ENCODE data around the gene DAPK2.

DAPK2 gene

GRCh38 chr15:63996794-63997357, 49.4 kb downstream of the DAPK2 start:
- H3K9me3 ChIP-seq (ENCODE audit: low read length) = no peaks in the 10 kb centered on the region
- H3K4me1 ChIP-seq (ENCODE audit: insufficient read depth, low read length) = no peaks in the 10 kb centered on the region

DNA sequence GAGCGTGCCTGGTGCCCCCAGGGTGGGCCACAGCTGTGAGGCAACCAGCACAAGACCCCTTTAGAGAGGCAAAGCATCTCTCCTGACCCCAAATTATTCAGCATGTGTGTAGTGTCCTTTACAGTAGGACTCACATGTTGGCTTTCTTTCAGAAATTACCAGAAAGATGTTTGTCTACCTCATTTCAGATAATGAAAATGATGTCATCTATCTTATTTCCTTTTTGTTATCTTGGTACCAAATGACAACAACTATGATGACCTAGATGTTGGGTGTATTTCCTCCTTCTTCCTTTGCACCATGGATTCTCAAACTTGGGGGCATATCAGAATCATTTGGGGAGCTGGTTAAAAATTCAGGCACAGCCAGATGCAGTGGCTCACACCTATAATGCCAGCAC, 50.5 kb downstream of the DAPK2 start:
- H3K9me3 ChIP-seq (ENCODE audit: low read length) = no peaks in the 10 kb centered on the region
- no peaks in the 10 kb centered on the region for H3K27me3 ChIP-seq (ENCODE audit: insufficient read depth, low read length)
- H3K36me3 ChIP-seq (ENCODE audit: insufficient read depth, low read length) = no peaks in the 10 kb centered on the region
- no peaks in the 10 kb centered on the region for H3K4me1 ChIP-seq (ENCODE audit: insufficient read depth, low read length)
- H2AFZ ChIP-seq (ENCODE audit: low read depth, low read length) = no peak overlapping the region
- H3K4me3 ChIP-seq (ENCODE audit: low read length) = no peak overlapping the region

More at GRCh38 chr15:63996794-63997357, 49.4 kb downstream of the DAPK2 start:
- no peak overlapping the region for H3K4me3 ChIP-seq (ENCODE audit: low read length)
- H2AFZ ChIP-seq (ENCODE audit: low read depth, low read length) = no peak overlapping the region
- H3K36me3 ChIP-seq (ENCODE audit: insufficient read depth, low read length) = no peaks in the 10 kb centered on the region
- no peaks in the 10 kb centered on the region for H3K27me3 ChIP-seq (ENCODE audit: insufficient read depth, low read length)

GRCh38 chr15:63994073-63994600, 52.1 kb downstream of the DAPK2 start:
- H3K9me3 ChIP-seq (ENCODE audit: low read length) = no peaks in the 10 kb centered on the region
- H2AFZ ChIP-seq (ENCODE audit: low read depth, low read length) = no peak overlapping the region
- H3K4me1 ChIP-seq (ENCODE audit: insufficient read depth, low read length) = no peaks in the 10 kb centered on the region
- H3K27me3 ChIP-seq (ENCODE audit: insufficient read depth, low read length) = no peaks in the 10 kb centered on the region
- no peaks in the 10 kb centered on the region for H3K36me3 ChIP-seq (ENCODE audit: insufficient read depth, low read length)
- no peak overlapping the region for H3K4me3 ChIP-seq (ENCODE audit: low read length)

DNA sequence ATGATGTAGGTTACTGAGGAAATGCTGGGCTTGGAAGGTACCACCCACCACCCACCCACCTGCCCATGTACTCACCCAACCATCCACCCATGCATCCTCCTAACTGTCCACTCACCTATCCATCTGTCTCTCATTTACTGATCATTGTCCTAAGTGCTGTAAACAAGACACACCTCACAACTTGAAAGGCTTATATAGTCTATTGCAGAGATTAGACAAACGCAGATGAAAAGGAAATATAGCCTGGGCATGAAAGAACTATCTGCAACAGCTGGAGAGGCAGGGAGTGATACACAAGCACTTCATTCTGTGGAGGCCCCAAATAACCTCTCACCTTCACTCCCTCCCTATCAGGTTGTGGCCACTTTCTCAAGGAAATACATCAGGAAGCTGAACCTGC, 54.0 kb downstream of the DAPK2 start:
- no peak overlapping the region for H2AFZ ChIP-seq (ENCODE audit: low read depth, low read length)
- H3K27me3 ChIP-seq (ENCODE audit: insufficient read depth, low read length) = no peaks in the 10 kb centered on the region
- H3K36me3 ChIP-seq (ENCODE audit: insufficient read depth, low read length) = no peaks in the 10 kb centered on the region
- no peaks in the 10 kb centered on the region for H3K4me1 ChIP-seq (ENCODE audit: insufficient read depth, low read length)
- no peaks in the 10 kb centered on the region for H3K9me3 ChIP-seq (ENCODE audit: low read length)
- H3K4me3 ChIP-seq (ENCODE audit: low read length) = no peak overlapping the region

- H3K9me3 ChIP-seq (ENCODE audit: low read length) = no peaks in the 10 kb centered on the region
- H2AFZ ChIP-seq (ENCODE audit: low read depth, low read length) = no peak overlapping the region
- H3K4me1 ChIP-seq (ENCODE audit: insufficient read depth, low read length) = no peaks in the 10 kb centered on the region
- H3K27me3 ChIP-seq (ENCODE audit: insufficient read depth, low read length) = no peaks in the 10 kb centered on the region
- H3K36me3 ChIP-seq (ENCODE audit: insufficient read depth, low read length) = no peaks in the 10 kb centered on the region
- H3K4me3 ChIP-seq (ENCODE audit: low read length) = no peak overlapping the region
Observed at GRCh38 chr15:63991706-63992105, 54.6 kb downstream of the DAPK2 start.

DNA sequence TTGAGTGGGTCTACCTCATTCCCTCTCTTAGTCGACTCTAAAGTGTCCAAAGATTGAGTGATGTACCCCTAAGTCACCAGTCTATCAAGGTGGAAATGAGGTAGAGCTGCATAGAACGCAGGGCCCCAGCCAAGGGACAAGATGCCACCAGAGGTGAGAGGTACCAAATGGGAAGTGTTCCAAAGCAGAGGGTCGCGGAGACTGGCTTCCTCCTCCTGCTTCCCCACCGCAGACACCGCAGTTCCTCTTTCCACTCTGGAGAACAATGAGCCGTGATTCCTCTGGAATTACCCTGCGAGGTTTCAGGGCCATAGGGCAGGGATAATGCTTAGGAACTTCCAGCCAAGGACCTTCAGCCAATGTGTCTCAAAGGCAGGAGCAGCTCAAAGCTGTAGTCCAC, 55.8 kb downstream of the DAPK2 start:
- no peaks in the 10 kb centered on the region for H3K27me3 ChIP-seq (ENCODE audit: insufficient read depth, low read length)
- no peak overlapping the region for H3K4me3 ChIP-seq (ENCODE audit: low read length)
- no peaks in the 10 kb centered on the region for H3K4me1 ChIP-seq (ENCODE audit: insufficient read depth, low read length)
- no peaks in the 10 kb centered on the region for H3K9me3 ChIP-seq (ENCODE audit: low read length)
- H2AFZ ChIP-seq (ENCODE audit: low read depth, low read length) = no peak overlapping the region
- no peaks in the 10 kb centered on the region for H3K36me3 ChIP-seq (ENCODE audit: insufficient read depth, low read length)

GRCh38 chr15:63987796-63988378, 58.4 kb downstream of the DAPK2 start:
- no peak overlapping the region for H3K4me3 ChIP-seq (ENCODE audit: low read length)
- H3K36me3 ChIP-seq (ENCODE audit: insufficient read depth, low read length) = no peaks in the 10 kb centered on the region
- no peak overlapping the region for H2AFZ ChIP-seq (ENCODE audit: low read depth, low read length)
- no peaks in the 10 kb centered on the region for H3K9me3 ChIP-seq (ENCODE audit: low read length)
- H3K27me3 ChIP-seq (ENCODE audit: insufficient read depth, low read length) = no peaks in the 10 kb centered on the region
- H3K4me1 ChIP-seq (ENCODE audit: insufficient read depth, low read length) = peaks cover 6% of the 10 kb centered on the region

DNA sequence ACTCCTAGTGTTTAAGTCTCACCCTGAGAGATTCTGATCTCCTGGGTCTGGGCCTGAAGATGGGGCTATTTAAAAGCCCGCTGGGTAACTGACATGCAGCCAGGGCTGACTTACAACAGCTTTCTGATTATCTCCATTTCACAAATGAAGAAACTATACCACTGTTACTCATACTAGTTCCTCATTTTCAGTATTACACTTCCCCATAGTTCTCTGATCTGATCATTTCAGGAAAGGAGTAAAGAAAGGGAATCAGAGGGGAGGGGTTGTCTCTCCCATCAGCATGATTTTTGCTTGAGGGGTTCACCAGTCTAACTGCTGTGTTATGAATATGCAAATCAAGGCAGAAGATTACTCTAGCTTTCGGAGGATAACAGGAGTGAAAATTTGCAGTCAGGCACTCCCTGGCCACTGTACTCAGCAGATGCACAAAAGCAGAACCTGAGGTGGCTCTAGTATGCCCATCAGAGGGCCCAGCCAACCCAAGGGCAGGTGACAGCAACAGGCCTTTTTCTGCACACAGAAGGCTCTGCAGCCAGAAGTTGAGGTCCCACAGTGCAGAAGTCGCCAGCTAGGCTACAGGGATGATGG, 59.4 kb downstream of the DAPK2 start:
- no peaks in the 10 kb centered on the region for H3K27me3 ChIP-seq (ENCODE audit: insufficient read depth, low read length)
- H3K36me3 ChIP-seq (ENCODE audit: insufficient read depth, low read length) = no peaks in the 10 kb centered on the region
- H2AFZ ChIP-seq (ENCODE audit: low read depth, low read length) = no peak overlapping the region
- no peak overlapping the region for H3K4me3 ChIP-seq (ENCODE audit: low read length)
- no peaks in the 10 kb centered on the region for H3K9me3 ChIP-seq (ENCODE audit: low read length)
- H3K4me1 ChIP-seq (ENCODE audit: insufficient read depth, low read length) = peaks cover 6% of the 10 kb centered on the region

- Histone ChIP-seq H3K9me3 (ENCODE audit: low read length) (no peaks in the 10 kb centered on the region), H3K27me3 (ENCODE audit: insufficient read depth, low read length) (no peaks in the 10 kb centered on the region), H3K4me1 (ENCODE audit: insufficient read depth, low read length) (peaks cover 6% of the 10 kb centered on the region), H3K36me3 (ENCODE audit: insufficient read depth, low read length) (no peaks in the 10 kb centered on the region), H3K4me3 (ENCODE audit: low read length) (no peak overlapping the region), H2AFZ (ENCODE audit: low read depth, low read length) (no peak overlapping the region)
Observed at GRCh38 chr15:63986185-63986680, 60.1 kb downstream of the DAPK2 start.

DNA sequence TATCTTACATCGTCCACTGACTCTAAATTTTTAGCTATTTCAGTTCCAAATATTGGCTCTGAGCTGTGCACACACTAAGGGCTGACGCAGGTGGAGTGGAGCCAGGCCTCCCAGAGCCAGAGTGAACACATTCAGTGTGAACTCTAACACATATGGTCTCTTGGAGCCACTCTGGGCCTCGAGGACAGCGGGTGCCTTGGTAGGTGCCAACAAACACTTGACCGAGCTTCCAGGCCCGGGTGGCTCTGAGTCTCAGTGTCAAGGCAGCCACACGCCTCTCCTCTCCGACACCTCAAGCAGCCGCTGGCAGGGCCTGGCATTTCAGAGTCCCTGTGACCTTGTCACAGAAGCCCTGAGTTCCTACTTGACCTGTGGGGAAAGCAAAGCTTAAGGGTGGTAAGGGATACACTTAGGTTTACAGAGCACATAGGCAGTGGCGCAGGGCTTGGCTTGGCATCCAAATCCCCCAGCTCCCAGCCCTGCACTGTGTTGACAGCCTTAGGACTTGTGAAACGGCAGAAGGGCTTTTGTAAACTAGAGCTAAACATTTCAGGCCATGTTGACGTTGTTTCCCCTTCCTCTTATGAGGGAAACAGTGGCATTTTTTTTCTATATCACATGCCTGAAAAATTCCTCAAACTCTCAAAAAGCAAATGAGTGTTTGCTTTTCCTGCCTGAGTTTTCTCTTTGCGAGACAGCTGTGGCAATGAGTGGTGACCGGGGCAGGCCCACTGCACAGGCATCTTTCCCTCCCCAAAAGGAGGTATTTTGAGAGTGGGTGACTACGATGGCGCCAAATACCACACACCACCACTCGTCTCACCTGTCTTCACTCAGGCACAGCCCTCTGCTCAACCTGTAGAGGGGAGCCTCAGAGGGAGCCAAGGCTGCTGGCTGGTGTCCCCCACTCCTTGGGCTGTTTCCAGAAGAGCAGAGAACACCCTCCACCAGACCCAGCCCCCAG, 60.8 kb downstream of the DAPK2 start:
- Histone ChIP-seq H3K4me3 (ENCODE audit: low read length) (no peak overlapping the region), H3K36me3 (ENCODE audit: insufficient read depth, low read length) (no peaks in the 10 kb centered on the region), H3K4me1 (ENCODE audit: insufficient read depth, low read length) (peaks cover 6% of the 10 kb centered on the region), H2AFZ (ENCODE audit: low read depth, low read length) (no peak overlapping the region), H3K9me3 (ENCODE audit: low read length) (no peaks in the 10 kb centered on the region), H3K27me3 (ENCODE audit: insufficient read depth, low read length) (no peaks in the 10 kb centered on the region)

GRCh38 chr15:63984331-63984730, 62.0 kb downstream of the DAPK2 start:
- peaks cover 6% of the 10 kb centered on the region for H3K4me1 ChIP-seq (ENCODE audit: insufficient read depth, low read length)

GRCh38 chr15:63983061-63983711, 63.1 kb downstream of the DAPK2 start:
- H3K9me3 ChIP-seq (ENCODE audit: low read length) = no peaks in the 10 kb centered on the region
- H3K4me3 ChIP-seq (ENCODE audit: low read length) = no peak overlapping the region
- no peaks in the 10 kb centered on the region for H3K36me3 ChIP-seq (ENCODE audit: insufficient read depth, low read length)
- H3K27me3 ChIP-seq (ENCODE audit: insufficient read depth, low read length) = no peaks in the 10 kb centered on the region
- H3K4me1 ChIP-seq (ENCODE audit: insufficient read depth, low read length) = peaks cover 18% of the 10 kb centered on the region
- no peak overlapping the region for H2AFZ ChIP-seq (ENCODE audit: low read depth, low read length)

More at GRCh38 chr15:63984331-63984730, 62.0 kb downstream of the DAPK2 start:
- Histone ChIP-seq H3K36me3 (ENCODE audit: insufficient read depth, low read length) (no peaks in the 10 kb centered on the region), H2AFZ (ENCODE audit: low read depth, low read length) (no peak overlapping the region), H3K27me3 (ENCODE audit: insufficient read depth, low read length) (no peaks in the 10 kb centered on the region), H3K4me3 (ENCODE audit: low read length) (no peak overlapping the region), H3K9me3 (ENCODE audit: low read length) (no peaks in the 10 kb centered on the region)
